Islet precursor cell (in vitro differentiated cells): Measurements from ENCODE around the gene GFOD1.
"Not testable (repeated sequence)": the region's sequence is repeated elsewhere in the genome, so short reads cannot be mapped to it uniquely, and the experiment has no call there.

Source experiments
- DNase-seq: peaks from one replicate; pipeline ENCODE4 v3.0.0-alpha.2; 2018

The GFOD1 gene

DNA sequence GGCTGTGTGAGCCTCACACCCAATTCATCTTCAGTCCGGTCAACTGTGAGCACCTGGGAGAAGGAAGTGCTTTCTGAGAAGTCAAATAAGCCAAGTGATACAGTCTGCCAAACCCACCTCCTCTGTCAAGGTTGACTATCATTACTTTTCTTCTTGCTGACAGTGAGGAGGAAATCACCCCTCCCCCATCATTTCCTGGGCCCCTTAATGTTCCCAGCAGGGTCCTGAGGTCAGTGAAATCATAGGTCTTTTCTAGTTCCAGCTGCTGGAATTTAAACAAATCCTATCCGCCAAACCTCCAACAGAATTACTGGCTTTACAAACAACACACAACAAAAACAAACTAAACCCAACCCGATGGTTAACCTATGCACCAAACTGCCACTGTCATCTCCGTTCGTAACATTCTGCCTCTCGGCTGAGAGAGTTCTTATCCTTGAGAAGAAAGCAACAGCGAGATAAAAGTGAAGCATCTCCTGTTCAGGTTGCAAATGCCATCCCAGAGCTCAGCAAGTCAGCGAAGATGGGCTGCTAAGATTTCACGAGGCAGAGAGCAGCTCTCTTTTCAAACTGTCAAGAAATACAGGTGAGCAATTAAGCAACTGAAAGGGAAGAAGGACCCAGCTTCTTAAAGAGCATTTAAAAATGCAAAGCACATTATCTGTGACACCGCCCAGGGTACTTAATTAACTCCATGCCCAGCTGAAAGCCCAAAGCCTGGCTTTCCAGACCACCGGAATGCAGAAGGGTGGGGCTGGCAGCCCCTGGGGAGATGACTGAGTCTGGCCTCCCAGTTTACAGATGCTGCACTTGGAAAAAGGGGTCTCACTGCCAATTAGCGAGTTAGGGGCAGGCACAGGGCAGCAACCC lies 24.7 kb downstream of the GFOD1 start:
- no peak for DNase-seq

DNA sequence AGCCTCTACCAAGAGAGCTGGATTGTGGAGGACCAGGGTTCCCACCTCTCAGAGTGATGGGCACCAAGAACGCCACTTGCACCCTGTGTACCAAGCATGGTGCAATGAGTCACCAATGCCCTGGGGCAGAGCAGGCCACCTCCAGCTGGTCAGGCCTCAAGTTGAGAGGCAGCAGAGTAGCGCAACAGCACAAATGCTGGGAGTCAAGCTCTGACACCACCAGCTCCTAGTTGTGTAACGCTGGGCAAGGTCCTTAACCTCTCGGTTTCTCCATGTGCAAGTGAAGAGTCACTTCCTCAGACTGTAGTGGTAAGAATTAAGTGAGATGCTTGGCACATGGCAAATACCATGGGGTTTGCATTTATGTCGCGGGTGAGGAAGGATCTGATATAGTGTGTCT lies 25.6 kb downstream of the GFOD1 start:
- peak; percentile 66 for DNase-seq

DNA sequence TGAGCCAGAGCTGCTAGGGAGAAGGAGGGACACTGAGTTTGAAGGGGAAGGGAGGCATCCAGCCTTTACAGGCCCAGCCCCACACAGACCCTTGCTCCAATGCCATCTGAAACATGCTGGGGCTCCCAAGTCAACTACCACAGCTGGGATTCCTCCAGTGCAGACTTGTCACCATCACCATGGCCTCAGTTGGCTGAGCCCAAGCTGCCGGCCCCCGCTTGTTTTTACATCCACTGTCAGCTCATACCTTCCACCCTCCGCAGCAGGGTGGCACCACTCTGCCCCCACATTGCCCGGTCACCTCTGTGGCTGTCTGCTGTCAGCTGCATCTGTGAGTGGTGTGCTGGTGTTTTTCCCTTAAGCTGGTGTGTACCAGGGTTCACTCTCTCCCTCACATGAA lies 26.1 kb downstream of the GFOD1 start:
- no peak for DNase-seq

DNA sequence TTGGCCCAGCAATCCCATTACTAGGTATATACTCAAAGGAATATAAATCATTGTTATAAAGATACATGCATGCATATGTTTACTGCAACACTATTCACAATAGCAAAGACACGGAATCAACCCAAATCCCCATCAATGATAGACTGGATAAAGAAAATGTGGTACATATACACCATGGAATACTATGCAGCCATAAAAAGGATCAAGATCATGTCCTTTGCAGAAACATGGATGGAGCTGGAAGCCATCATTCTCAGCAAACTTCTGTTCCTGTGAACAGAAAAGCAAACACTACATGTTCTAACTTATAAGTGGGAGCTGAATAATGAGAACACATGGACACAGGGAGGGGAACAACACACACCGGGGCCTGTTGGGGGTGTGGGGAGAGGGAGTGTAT lies 27.1 kb downstream of the GFOD1 start:
- not testable (repeated sequence) for DNase-seq

- no peak for DNase-seq
Observed at GRCh38 chr6:13457577-13457976, 29.8 kb downstream of the GFOD1 start.

GRCh38 chr6:13455552-13455966 lies 31.8 kb downstream of the GFOD1 start:
- no peak for DNase-seq

- DNase-seq: no peak
Observed at GRCh38 chr6:13454286-13455221, 32.8 kb downstream of the GFOD1 start.

DNA sequence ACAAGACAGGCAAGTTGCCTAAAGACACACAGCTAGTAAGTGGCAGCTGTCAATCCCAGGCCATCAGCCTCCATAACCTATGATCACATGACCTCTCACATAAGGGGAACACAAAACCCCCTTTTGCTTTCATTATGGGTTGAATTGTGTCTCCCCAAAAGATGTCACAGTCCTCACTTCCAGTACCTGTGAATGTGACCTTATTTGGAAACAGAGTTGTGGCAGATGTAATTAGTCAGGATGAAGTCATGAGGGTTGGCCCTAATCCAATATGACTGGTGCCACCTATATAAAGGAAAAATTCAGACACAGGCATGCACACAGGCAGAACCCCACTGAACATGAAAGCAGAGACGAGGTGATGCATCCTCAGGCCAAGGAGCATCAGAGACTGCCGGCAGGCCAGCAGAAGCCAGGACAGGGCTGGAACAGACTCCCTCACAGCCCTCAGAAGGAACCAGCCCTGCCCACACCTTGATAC lies 33.6 kb downstream of the GFOD1 start:
- no peak for DNase-seq

- DNase-seq: no peak
Observed at GRCh38 chr6:13453153-13453552, 34.2 kb downstream of the GFOD1 start.

DNA sequence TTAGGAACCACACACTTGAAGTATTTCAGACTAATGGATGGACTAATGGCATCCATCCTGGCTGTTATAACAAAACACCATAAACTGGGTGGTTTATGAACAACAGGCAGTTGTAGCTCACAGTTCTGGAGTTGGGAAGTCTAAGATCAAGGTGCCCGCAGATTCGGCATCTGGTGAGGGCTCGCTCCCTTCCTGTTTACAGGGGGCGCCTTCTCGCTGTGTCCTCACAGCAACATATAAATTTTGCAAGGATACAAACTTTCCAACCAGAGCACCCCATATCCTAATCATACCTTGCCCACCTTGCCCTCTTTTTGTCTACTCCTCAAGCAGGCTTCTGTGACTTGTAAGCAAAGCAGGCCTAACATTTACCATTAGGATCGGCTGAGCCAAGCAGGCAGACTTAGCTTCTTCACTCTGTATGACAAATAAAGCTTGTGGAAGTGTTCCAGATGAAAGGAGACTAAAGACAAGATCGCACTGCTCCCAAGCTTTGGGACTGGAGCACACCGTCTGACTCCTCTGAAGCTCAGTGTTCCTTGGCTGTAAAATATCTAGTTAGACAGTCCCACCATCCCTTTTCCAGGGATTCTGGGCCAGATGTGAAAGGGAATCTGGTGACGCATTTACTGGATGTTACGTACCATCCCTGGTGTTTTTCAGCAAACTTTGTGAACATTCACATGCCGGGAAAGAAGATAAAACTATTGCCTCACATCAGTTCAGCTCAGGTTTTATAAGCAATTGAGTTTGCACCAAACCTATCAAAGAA lies 34.9 kb downstream of the GFOD1 start:
- no peak for DNase-seq

DNA sequence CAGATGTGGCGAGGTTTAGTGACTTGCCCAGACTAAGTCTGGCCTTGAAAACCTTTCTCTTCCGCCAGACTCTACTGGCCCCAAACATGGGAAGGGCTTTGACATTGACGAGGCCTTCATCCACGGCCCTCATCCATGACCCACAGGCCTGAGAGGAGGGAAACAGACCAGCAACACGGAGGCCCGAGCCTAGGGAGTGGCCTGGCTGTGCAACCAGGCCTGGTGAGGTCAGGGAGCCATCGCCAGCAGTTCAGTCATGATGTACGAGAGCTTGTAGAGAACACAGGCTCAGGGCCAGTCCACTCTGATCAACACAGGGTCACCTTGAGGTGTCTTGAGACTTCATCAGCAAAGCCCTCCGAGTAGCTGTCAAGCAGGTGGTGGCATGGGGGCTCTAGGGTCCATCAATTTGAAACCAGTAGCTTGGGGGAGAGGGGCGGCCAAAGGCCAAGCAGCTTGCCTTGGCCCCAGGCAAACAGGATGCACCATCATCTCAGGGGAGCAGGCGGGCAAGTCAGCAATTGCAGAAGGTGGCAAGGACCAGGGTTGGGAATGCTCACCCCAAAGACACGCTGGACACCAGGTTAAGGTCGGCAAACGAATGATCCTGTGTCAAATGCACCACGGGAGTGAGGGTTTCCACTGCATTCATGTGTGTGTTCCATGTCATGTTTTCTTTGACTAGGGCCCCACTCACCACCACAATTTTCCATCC lies 36.1 kb downstream of the GFOD1 start:
- DNase-seq: no peak

- no peak for DNase-seq
Observed at GRCh38 chr6:13450628-13451027, 36.8 kb downstream of the GFOD1 start.

DNA sequence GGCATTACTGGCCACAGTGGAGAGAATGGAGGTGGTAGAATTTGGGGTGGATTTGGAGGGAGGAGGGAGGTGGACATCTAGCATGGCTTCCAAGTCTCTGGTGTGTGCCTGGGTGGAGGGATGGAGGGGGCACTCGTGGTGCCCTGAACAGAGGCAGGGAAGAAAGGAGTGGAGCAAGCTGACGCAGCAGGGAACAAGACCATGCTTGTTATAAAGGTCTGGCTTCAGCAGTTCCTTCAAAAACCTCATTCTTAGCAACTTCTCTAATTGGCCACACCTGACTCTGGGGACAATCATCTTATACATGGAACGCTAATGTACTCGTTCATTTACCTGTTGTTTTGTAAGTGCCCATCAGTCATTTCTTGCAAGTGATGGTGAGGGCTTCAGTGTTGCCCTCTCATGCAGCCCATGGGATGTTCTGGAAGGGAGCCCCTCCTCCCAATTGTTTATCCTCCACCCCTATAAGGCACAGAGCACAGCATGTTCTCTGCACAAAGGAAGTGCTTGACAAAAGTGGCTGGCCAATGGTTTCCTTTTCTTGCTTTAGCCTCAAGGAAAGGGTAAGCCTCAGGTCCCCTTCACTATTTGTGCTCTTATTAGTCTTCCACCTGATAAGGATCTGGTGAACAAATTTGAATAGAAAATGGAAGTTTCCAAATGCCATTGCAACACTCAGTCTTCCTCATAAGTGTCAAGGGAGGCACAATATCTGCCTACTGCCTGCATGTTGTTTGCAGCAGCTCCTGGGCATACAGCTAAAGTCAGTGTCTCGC lies 39.3 kb downstream of the GFOD1 start:
- DNase-seq: no peak

- peak; percentile 42 for DNase-seq
Observed at GRCh38 chr6:13446381-13446780, 41.0 kb downstream of the GFOD1 start.

DNA sequence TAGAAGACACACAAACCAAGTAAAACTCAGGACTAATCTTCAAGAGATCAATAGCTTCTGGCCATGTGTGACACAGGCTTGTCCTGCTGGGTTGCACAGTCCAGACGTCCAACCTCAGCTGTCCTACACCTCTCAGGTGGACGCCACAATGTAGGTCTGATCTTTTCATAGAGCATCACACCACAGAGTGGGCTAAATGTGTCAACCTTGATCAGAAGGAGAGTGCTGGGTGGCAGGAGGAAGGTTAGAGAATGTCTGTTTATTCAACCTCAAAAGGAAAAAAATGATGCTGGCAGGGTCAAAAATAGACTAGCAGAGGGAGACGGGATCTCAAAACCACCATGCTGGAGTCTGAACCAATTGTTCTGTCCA lies 41.7 kb downstream of the GFOD1 start:
- DNase-seq: peak; percentile 21

GRCh38 chr6:13445005-13445743 lies 42.2 kb downstream of the GFOD1 start:
- DNase-seq: peak; percentile 60

DNA sequence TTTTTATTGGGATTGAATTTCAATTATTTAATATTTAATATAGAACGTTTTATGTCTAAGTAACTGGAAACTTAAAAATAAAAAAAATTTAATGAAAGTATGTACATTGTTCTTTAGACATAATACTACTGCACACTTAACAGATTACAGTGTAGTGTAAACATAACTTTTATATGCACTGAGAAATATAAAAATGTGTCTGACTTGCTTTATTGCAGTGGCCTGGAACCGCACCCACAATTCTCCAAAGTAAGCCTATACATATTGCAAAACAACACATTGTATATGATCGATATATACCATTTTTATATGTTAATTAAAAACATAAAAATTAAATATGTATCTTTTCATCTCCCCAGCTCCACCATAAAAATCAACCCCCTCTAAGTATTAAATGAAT lies 42.8 kb downstream of the GFOD1 start:
- DNase-seq: no peak

GRCh38 chr6:13443978-13444377 lies 43.4 kb downstream of the GFOD1 start:
- peak; percentile 4 for DNase-seq

- DNase-seq: no peak
Observed at GRCh38 chr6:13441778-13442177, 45.6 kb downstream of the GFOD1 start.

DNA sequence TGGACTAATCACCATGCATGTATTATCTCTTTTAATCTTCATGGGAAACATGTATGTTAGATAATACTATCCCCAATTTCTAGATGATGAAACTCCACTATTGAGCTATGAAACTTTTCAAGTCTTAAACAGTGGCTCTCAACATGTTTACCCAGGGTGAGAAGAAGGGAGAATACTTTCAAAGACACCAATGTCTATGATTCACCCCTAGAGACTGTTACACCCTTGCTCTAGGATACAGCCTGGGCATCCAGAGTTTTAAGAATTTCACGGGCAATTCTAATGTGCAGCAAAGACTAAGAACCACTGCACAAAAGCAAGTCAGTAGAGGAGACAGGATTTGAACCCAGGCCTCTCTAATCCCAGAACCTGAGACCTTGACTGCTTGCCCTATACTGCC lies 47.8 kb downstream of the GFOD1 start:
- no peak for DNase-seq

- no peak for DNase-seq
Observed at GRCh38 chr6:13438126-13438525, 49.3 kb downstream of the GFOD1 start.
